ENCODE results near the gene RNF144B.

- TF ChIP-seq CTCF (IDR thresholded peaks at IDR 0.05) = no peak
- no peak for TF ChIP-seq EP300 (IDR thresholded peaks at IDR 0.05)
- no peak for TF ChIP-seq POLR2A (IDR thresholded peaks at IDR 0.05)
Measured at GRCh38 chr6:18350712-18351111, 36.4 kb upstream of the RNF144B start.

Measured in stomach (tissue), 4 donors.